SK-N-SH (cell line): ENCODE results near the gene FYB2. TPM values are rescaled to one million over a fixed set of nuclear protein-coding genes. Genes with fewer than 3 reads are reported as not detected.

Experiments used
- CTCF ChIA-PET: fragments of 300-600, 350-600 bp; formaldehyde crosslinking; extraction: SDS; loops from one replicate; lab custom pipeline; 2021; lab: Yijun Ruan, JAX
- POLR2A ChIA-PET: fragments of 350-600 bp; sonication (Branson Sonifier 250); formaldehyde crosslinking; extraction: SDS; loops from one replicate; lab custom pipeline; 2020; ENCODE audit warnings: antibody characterized with exemption, inconsistent platforms; lab: Yijun Ruan, JAX
- DNase-seq: peaks from one replicate; pipeline ENCODE4 v3.0.0; 2012
- H2AFZ ChIP-seq: fragments of 200-600 bp; sonication (generic); 2 replicates; pipeline ENCODE4 v1.8.1; 2016; ENCODE audit warnings: antibody characterized with exemption, mild to moderate bottlenecking, low read depth
- H3F3A ChIP-seq: fragments of 200-600 bp; sonication (generic); replicated peaks from 2 replicates; pipeline ENCODE3; 2016; ENCODE audit warnings: antibody characterized with exemption, mild to moderate bottlenecking; ENCODE audit not compliant: insufficient read depth
- H3K27ac ChIP-seq, 2 experiments: fragments of 200-500 bp in 1 of 2; fragments of 200-600 bp in 1 of 2; sonication (Bioruptor generic) in 1 of 2; sonication (generic), shearing (Covaris generic) in 1 of 2; 2 replicates each; pipeline versions ENCODE4 v1.5.1 to v1.6.1; 2014 to 2016; ENCODE audit warnings: low read depth in 2 of 2, inconsistent platforms in 1 of 2, low read length in 1 of 2, mild to moderate bottlenecking in 1 of 2, mixed read lengths in 1 of 2
- H3K27me3 ChIP-seq: fragments of 200-600 bp; sonication (generic), shearing (Covaris generic); 2 replicates; pipeline ENCODE4 v1.6.1; 2016; ENCODE audit warnings: mixed run types; ENCODE audit not compliant: insufficient read depth
- H3K36me3 ChIP-seq, 2 experiments: fragments of 200-500 bp in 1 of 2; fragments of 200-600 bp in 1 of 2; sonication (Bioruptor generic) in 1 of 2; sonication (generic) in 1 of 2; replicated peaks in 1 of 2; 2 replicates each; pipeline versions ENCODE3 to v1.5.1; 2014 to 2016; ENCODE audit warnings: low read length in 1 of 2, mild to moderate bottlenecking in 1 of 2; ENCODE audit not compliant: insufficient read depth in 2 of 2, control insufficient read depth in 1 of 2
- H3K4me1 ChIP-seq, 2 experiments: fragments of 200-500 bp in 1 of 2; fragments of 200-600 bp in 1 of 2; sonication (Bioruptor generic) in 1 of 2; sonication (generic), shearing (Covaris generic) in 1 of 2; 2 replicates each; pipeline versions ENCODE4 v1.5.1 to v1.6.1; 2014 to 2016; ENCODE audit warnings: low read depth in 1 of 2, low read length in 1 of 2, mixed run types in 1 of 2; ENCODE audit not compliant: insufficient read depth in 2 of 2, control insufficient read depth in 1 of 2
- H3K4me2 ChIP-seq: fragments of 200-600 bp; sonication (generic), shearing (Covaris generic); 2 replicates; pipeline ENCODE4 v1.6.1; 2017; ENCODE audit warnings: mixed run types
- H3K4me3 ChIP-seq, 2 experiments: fragments of 200-500 bp in 1 of 2; fragments of 200-600 bp in 1 of 2; sonication (Bioruptor generic) in 1 of 2; sonication (generic), shearing (Covaris generic) in 1 of 2; 2 replicates each; pipeline versions ENCODE4 v1.5.1 to v1.8.1; 2014 to 2016; ENCODE audit warnings: low read depth in 2 of 2, inconsistent platforms in 1 of 2, low read length in 1 of 2, mild to moderate bottlenecking in 1 of 2, mixed read lengths in 1 of 2, moderate library complexity in 1 of 2
- H3K79me2 ChIP-seq: fragments of 200-600 bp; sonication (generic); 2 replicates; pipeline ENCODE4 v1.8.1; 2017; ENCODE audit warnings: mild to moderate bottlenecking; ENCODE audit not compliant: insufficient read depth
- H3K9ac ChIP-seq: fragments of 200-600 bp; sonication (generic); 2 replicates; pipeline ENCODE4 v1.6.1; 2017; ENCODE audit warnings: mixed run types
- H3K9me2 ChIP-seq: fragments of 200-600 bp; sonication (generic); 2 replicates; pipeline ENCODE4 v1.6.1; 2017; ENCODE audit warnings: mixed run types
- H3K9me3 ChIP-seq: fragments of 200-600 bp; sonication (generic); 2 replicates; pipeline ENCODE4 v1.6.1; 2017; ENCODE audit warnings: mixed run types, mild to moderate bottlenecking, moderate library complexity
- H4K20me1 ChIP-seq: fragments of 200-600 bp; sonication (generic); 2 replicates; pipeline ENCODE4 v1.6.1; 2017; ENCODE audit warnings: mild to moderate bottlenecking, mixed run types; ENCODE audit not compliant: insufficient read depth
- CHD2 ChIP-seq: fragments of 150-350 bp; IDR thresholded peaks from 2 replicates; pipeline ENCODE4 v1.6.1; 2018; ENCODE audit warnings: low read length; ENCODE audit not compliant: partially characterized antibody
- EP300 ChIP-seq, 2 experiments: IDR thresholded peaks; 2 replicates each; pipeline versions ENCODE4 v1.4.0 to v1.6.1; 2012; ENCODE audit warnings: borderline replicate concordance in 1 of 2, low read depth in 1 of 2, low read length in 1 of 2
- EZH2phosphoT487 ChIP-seq: fragments of 200-600 bp; sonication (generic); IDR thresholded peaks from 2 replicates; pipeline ENCODE4 v1.6.1; 2017; ENCODE audit warnings: low read depth, mixed run types, mild to moderate bottlenecking, antibody characterized with exemption, moderate library complexity, borderline replicate concordance
- FOSL2 ChIP-seq: IDR thresholded peaks from 2 replicates; pipeline ENCODE4 v1.4.0; 2012; ENCODE audit warnings: low read depth, mild to moderate bottlenecking, moderate library complexity, borderline replicate concordance
- IRF3 ChIP-seq: fragments of 150-350 bp; IDR thresholded peaks from 2 replicates; pipeline ENCODE4 v1.6.1; 2016; ENCODE audit warnings: mild to moderate bottlenecking, low read depth, low read length
- JUND ChIP-seq: IDR thresholded peaks from 2 replicates; pipeline ENCODE4 v1.4.0; 2012
- MAX ChIP-seq: IDR thresholded peaks from 2 replicates; pipeline ENCODE4 v1.4.0; 2012; ENCODE audit warnings: low read depth
- NFIC ChIP-seq: IDR thresholded peaks from 2 replicates; pipeline ENCODE4 v1.4.0; 2012; ENCODE audit warnings: borderline replicate concordance
- PBX3 ChIP-seq: IDR thresholded peaks from 2 replicates; pipeline ENCODE4; 2012
- RCOR1 ChIP-seq: fragments of 150-350 bp; IDR thresholded peaks from 2 replicates; pipeline ENCODE4 v1.6.1; 2017; ENCODE audit warnings: antibody characterized with exemption, low read length
- RFX5 ChIP-seq: IDR thresholded peaks from 2 replicates; pipeline ENCODE4 v1.6.1; 2012; ENCODE audit warnings: mild to moderate bottlenecking, improper control_type of control experiment, low read length
- RXRA ChIP-seq: IDR thresholded peaks from 2 replicates; pipeline ENCODE4 v1.4.0; 2012; ENCODE audit warnings: low read depth, mild to moderate bottlenecking, borderline replicate concordance
- SIN3A ChIP-seq: IDR thresholded peaks from 2 replicates; pipeline ENCODE4 v1.6.1; 2012; ENCODE audit warnings: low read depth, mild to moderate bottlenecking, low read length, moderate library complexity, borderline replicate concordance
- SMC3 ChIP-seq: IDR thresholded peaks from 2 replicates; pipeline ENCODE4 v1.6.1; 2012; ENCODE audit warnings: low read depth, low read length, improper control_type of control experiment
- TCF12 ChIP-seq: IDR thresholded peaks from 2 replicates; pipeline ENCODE4 v1.4.0; 2012
- ZBTB33 ChIP-seq: IDR thresholded peaks from 2 replicates; pipeline ENCODE4 v1.4.0; 2012; ENCODE audit warnings: low read depth, borderline replicate concordance
- WGBS: methylation state at CpG from one replicate; pipeline ENCODE4 v1.1.6; 2017; ENCODE audit warnings: low lambda C conversion rate; 5-methylcytosine and 5-hydroxymethylcytosine counted together
- polyA plus RNA-seq, 3 experiments: library from polyadenylated mRNA; depleted of rRNA; stranded (reverse); fragments of >200 nt; gene quantifications; 2 replicates each; pipeline ENCODE4 v1.2.3, GENCODE V29; 2012

The FYB2 gene
- polyA plus RNA-seq, 1 of the 3 experiments (the other 2 are of a cell fraction), result not detected

- CTCF ChIA-PET, result interaction anchor here (0.9 kb wide), 1 partner anchor 21 kb away, joined by 4 read pairs; no protein-coding TSS in a partner anchor
- no peak for DNase-seq
- H3K79me2 ChIP-seq, result no peaks in the 10 kb centered on the region
Observed at GRCh38 chr1:56688522-56689026, 130.6 kb downstream of the FYB2 start.

More at GRCh38 chr1:56688522-56689026, 130.6 kb downstream of the FYB2 start:
- peaks cover 1 to 2% of the 10 kb centered on the region in 2 experiments for H3K36me3 ChIP-seq
- POLR2A ChIA-PET, result no interaction called here
- peaks cover 13% of the 10 kb centered on the region for H3F3A ChIP-seq
- peaks cover 0 to 6% of the 10 kb centered on the region in 2 experiments; a peak in 1 of 4 replicates for H3K4me1 ChIP-seq
- no peak overlapping the region for H3K9ac ChIP-seq
- no peaks in the 10 kb centered on the region for H3K9me2 ChIP-seq
- WGBS, result 43% methylated on average over 3 of the region's 3 CpGs
- no peak overlapping the region for H3K4me3 ChIP-seq
- H3K27ac ChIP-seq, result peak overlapping the region in 1 of 2 experiments; percentile 54; a peak in 2 of 4 replicates
- H3K4me2 ChIP-seq, result peak overlapping the region; percentile 23; the same call in 1 of the 2 replicates
- H2AFZ ChIP-seq, result no peak overlapping the region
- H4K20me1 ChIP-seq, result no peaks in the 10 kb centered on the region
- H3K9me3 ChIP-seq, result peaks cover 4% of the 10 kb centered on the region; the same call in 1 of the 2 replicates
- no peaks in the 10 kb centered on the region for H3K27me3 ChIP-seq
- TF ChIP-seq CHD2 (no peak), RXRA (0 out of 2 replicates have a peak, but pooled peaks have one; percentile 26), MAX (0 out of 2 replicates have a peak, but pooled peaks have one; percentile 41), IRF3 (no peak), SIN3A (no peak), SMC3 (no peak), PBX3 (peak; percentile 68), JUND (peak; percentile 92), NFIC (peak; percentile 14; the same call in 1 of the 2 replicates), RFX5 (no peak), FOSL2 (peak; percentile 98), TCF12 (peak; percentile 67), EZH2phosphoT487 (no peak), ZBTB33 (no peak), EP300 (IDR thresholded peaks at IDR 0.05; ENCODE audit: borderline replicate concordance in 1 of 2, low read depth in 1 of 2, low read length in 1 of 2) (peak in 1 of 2 experiments; percentile 42; a peak in 1 of 4 replicates), RCOR1 (no peak)
